ENCODE data around the gene SLX9. TPM values are rescaled to one million over a fixed set of nuclear protein-coding genes. Genes with fewer than 3 reads are reported as not detected.

SLX9 gene
- total and polyA plus RNA-seq, 2 donors (not counting 1 experiment from before 2014, with no cell fraction given): 11.7 to 15.9 TPM

- peak overlapping the region; percentile 15 for H3K27ac Mint-ChIP-seq
- peak; percentile 82 for DNase-seq
Measured at GRCh38 chr21:44932408-44933181, 7.2 kb upstream of the SLX9 start.

More at GRCh38 chr21:44932408-44933181, 7.2 kb upstream of the SLX9 start:
- WGBS (ENCODE audit: insufficient coverage): 1% methylated on average over 68 of the region's 68 CpGs
- peak; percentile 34 for ATAC-seq (ENCODE audit: low read depth)
- peaks cover 2% of the 10 kb centered on the region for H3K9me3 Mint-ChIP-seq (ENCODE audit: insufficient read depth)
- H3K4me3 ChIP-seq (ENCODE audit: control extremely low read depth in 1 of 5, extremely low read depth in 1 of 5, insufficient read depth in 1 of 5, low read depth in 2 of 5, low read length in 4 of 5): peak overlapping the region; percentile 36 to 75 (median 68)
- H3K9me3 ChIP-seq (ENCODE audit: control extremely low read depth in 1 of 3, control insufficient read depth in 2 of 3, insufficient read depth in 1 of 3, low read length in 2 of 3): peaks cover 0 to 12% (median 0%) of the 10 kb centered on the region in 3 donors
- POLR2A ChIA-PET: interaction anchor here (0.8 to 2.2 kb wide), 9 partner anchors 12 to 131 kb away, joined by 3 to 16 read pairs (median 6); partner anchors contain the start of genes ITGB2, PTTG1IP, SUMO3 and UBE2G2
- peak overlapping the region in 1 of 2 donors; percentile 70 for H3K27ac ChIP-seq (ENCODE audit: low read length in 2 of 2)
- no peaks in the 10 kb centered on the region for H3K36me3 ChIP-seq (replicated peaks in 1 of 2; ENCODE audit: control extremely low read depth in 1 of 2, control insufficient read depth in 1 of 2, extremely low read depth in 1 of 2, insufficient read depth in 2 of 2, low read length in 1 of 2)
- peak overlapping the region; percentile 85 for H3K4me3 Mint-ChIP-seq
- intact Hi-C loops (cut with micrococcal nuclease): loop anchor here (1.0 to 5.0 kb wide), 5 partner anchors 40 to 420 kb away; partner anchors contain the start of genes SUMO3 and UBE2G2
- CTCF ChIA-PET: interaction anchor here (0.8 to 10.6 kb wide), 22 partner anchors 8 to 422 kb away, joined by 3 to 204 read pairs (median 6); partner anchors contain the start of genes ITGB2, PTTG1IP, SLX9 and UBE2G2
- H2AFZ ChIP-seq (ENCODE audit: insufficient read depth, low read depth, low read length, poor library complexity, severe bottlenecking): peak overlapping the region; percentile 70
- H3K27me3 ChIP-seq (replicated peaks in 1 of 4; ENCODE audit: control extremely low read depth in 1 of 4, control insufficient read depth in 3 of 4, insufficient read depth in 4 of 4, low read length in 3 of 4): no peaks in the 10 kb centered on the region
- H3K4me2 ChIP-seq (replicated peaks; ENCODE audit: low read depth, low read length, poor library complexity, severe bottlenecking): peak overlapping the region; percentile 98
- H3K79me2 ChIP-seq (ENCODE audit: control insufficient read depth, insufficient read depth, low read length): peaks cover 30% of the 10 kb centered on the region
- H4K20me1 ChIP-seq (ENCODE audit: control insufficient read depth, insufficient read depth, low read length, poor library complexity, severe bottlenecking): peaks cover 13% of the 10 kb centered on the region
- H3K4me1 Mint-ChIP-seq: peaks cover 49% of the 10 kb centered on the region
- H3K9ac ChIP-seq (ENCODE audit: low read length): peak overlapping the region; percentile 78
- peaks cover 41 to 53% of the 10 kb centered on the region in 2 donors for H3K4me1 ChIP-seq (ENCODE audit: control insufficient read depth in 2 of 2, insufficient read depth in 2 of 2, low read length in 2 of 2)
- no peaks in the 10 kb centered on the region for H3K27me3 Mint-ChIP-seq
- peak; percentile 81 for TF ChIP-seq CTCF (IDR thresholded peaks at IDR 0.05)
- TF ChIP-seq EZH2 (IDR thresholded peaks at IDR 0.05; ENCODE audit: borderline replicate concordance, insufficient read depth, low read depth, low read length, poor library complexity, severe bottlenecking): no peak
